Small intestine (tissue), 16 donors: ENCODE measurements around the gene KLRF1. TPM values are rescaled to one million over a fixed set of nuclear protein-coding genes. Genes with fewer than 3 reads are reported as not detected.

Experiments
- DNase-seq, 2 donors: peaks; one replicate each; pipeline versions ENCODE4 v3.0.0 to v3.0.0-alpha.2; 2013
- FAIRE-seq: peaks from 2 replicates; lab custom pipeline; 2012; peaks lifted over from hg19 to GRCh38; lab: Jason Lieb, UNC
- H3K27ac ChIP-seq, 3 donors: one replicate each; pipeline ENCODE4 v1.5.1; 2013; ENCODE audit warnings: low read length in 2 of 3, mild to moderate bottlenecking in 2 of 3, control low read depth in 1 of 3, inconsistent platforms in 1 of 3, low read depth in 1 of 3, moderate library complexity in 1 of 3
- H3K27me3 ChIP-seq, 3 donors: one replicate each; pipeline ENCODE4 v1.6.1; 2013; ENCODE audit warnings: low read length in 3 of 3, inconsistent platforms in 1 of 3; ENCODE audit not compliant: control insufficient read depth in 3 of 3, insufficient read depth in 3 of 3
- H3K36me3 ChIP-seq, 3 donors: one replicate each; pipeline ENCODE4 v1.6.1; 2013; ENCODE audit warnings: low read length in 3 of 3, inconsistent platforms in 1 of 3, low read depth in 1 of 3, mild to moderate bottlenecking in 1 of 3, moderate library complexity in 1 of 3; ENCODE audit not compliant: control insufficient read depth in 3 of 3, insufficient read depth in 2 of 3
- H3K4me1 ChIP-seq, 3 donors: one replicate each; pipeline ENCODE4 v1.6.1; 2013; ENCODE audit warnings: low read length in 2 of 3, inconsistent platforms in 1 of 3, low read depth in 1 of 3, mild to moderate bottlenecking in 1 of 3, moderate library complexity in 1 of 3; ENCODE audit not compliant: control insufficient read depth in 3 of 3, insufficient read depth in 2 of 3
- H3K4me3 ChIP-seq, 3 donors: one replicate each; pipeline ENCODE4 v1.5.1; 2013; ENCODE audit warnings: low read length in 3 of 3, control low read depth in 1 of 3, inconsistent platforms in 1 of 3, low read depth in 1 of 3, mild to moderate bottlenecking in 1 of 3, moderate library complexity in 1 of 3
- H3K9me3 ChIP-seq, 2 donors: one replicate each; pipeline ENCODE4 v1.6.1; 2013; ENCODE audit warnings: low read depth in 1 of 2, low read length in 1 of 2; ENCODE audit not compliant: control insufficient read depth in 2 of 2, insufficient read depth in 1 of 2
- WGBS, 3 donors: extraction: QIAGEN DNeasy Blood & Tissue Kit; methylation state at CpG; one replicate each; pipeline ENCODE4 v1.1.7; 2013; 5-methylcytosine and 5-hydroxymethylcytosine counted together
- long read RNA-seq, 10 donors: transcript quantifications; one replicate each; lab custom pipeline, GENCODE V29; 2026
- polyA plus RNA-seq, 4 donors: library from polyadenylated mRNA; stranded (reverse) in 3 of 4; unstranded in 1 of 4; fragments of 200-250 nt in 3 of 4; fragments of 120-200 nt in 1 of 4; gene quantifications; one replicate each; pipeline versions ENCODE4 v1.2.1 to v1.2.3, GENCODE V29; 2013
- donor health status: healthy with polysubstance abuse.
- donor health status: control.
- donor health status: control.
- donor health status: Bipolar disorder and iron deficiency.
- donor health status: healthy.

Gene KLRF1
- polyA plus RNA-seq, result under 1 TPM in 2 of 4 donors, not detected in 2; 0.24 to 0.47 TPM
- long read RNA-seq, donor 1, result 0 reads
- long read RNA-seq, donor 2, result 0 reads
- long read RNA-seq, donor 3, result 0 reads
- long read RNA-seq, donor 4, result 0 reads
- long read RNA-seq, donor 5, result 0 reads
- long read RNA-seq, donor 6, partial matches to known transcripts, result 0 of 1 reads
- long read RNA-seq, donor 6, other reads (novel, unspliced or antisense), result 0 of 1 reads
- long read RNA-seq, donor 7, result 0 reads
- long read RNA-seq, donor 8, result 0 reads
- long read RNA-seq, donor 9, result 0 reads
- long read RNA-seq, donor 10, result 0 reads

GRCh38 chr12:9827209-9827888 lies at the start of gene KLRF1:
TSS of gene KLRF1 (plus strand) at chr12:9827481. CDS start at chr12:9827545, 64 bp downstream.
- Histone ChIP-seq H3K9me3 (no peaks in the 10 kb centered on the region), H3K27me3 (no peaks in the 10 kb centered on the region), H3K36me3 (no peaks in the 10 kb centered on the region), H3K4me3 (no peak within 1 kb of the TSS), H3K27ac (no peak within 1 kb of the TSS), H3K4me1 (no peaks in the 10 kb centered on the region)
- no peak for FAIRE-seq
- DNase-seq, result no peak
- WGBS, 3 donors, result 82 to 87% (median 86%) methylated on average over 3 of the region's 3 CpGs

GRCh38 chr12:9779209-9779608 lies 48.1 kb upstream of the KLRF1 start:
- peaks cover 0 to 6% (median 2%) of the 10 kb centered on the region in 3 donors for H3K4me1 ChIP-seq
- no peak for DNase-seq
- 48 to 67% (median 53%) methylated on average over 4 of the region's 4 CpGs for WGBS, 3 donors
- no peak overlapping the region for H3K4me3 ChIP-seq
- no peaks in the 10 kb centered on the region for H3K9me3 ChIP-seq
- H3K36me3 ChIP-seq, result no peaks in the 10 kb centered on the region
- no peak overlapping the region for H3K27ac ChIP-seq
- H3K27me3 ChIP-seq, result no peaks in the 10 kb centered on the region
- FAIRE-seq, result no peak

GRCh38 chr12:9781360-9781759 lies 45.9 kb upstream of the KLRF1 start:
- no peak overlapping the region for H3K4me3 ChIP-seq
- H3K36me3 ChIP-seq, result no peaks in the 10 kb centered on the region
- no peaks in the 10 kb centered on the region for H3K27me3 ChIP-seq
- no peak for FAIRE-seq
- H3K4me1 ChIP-seq, result no peaks in the 10 kb centered on the region
- no peak for DNase-seq
- no peak overlapping the region for H3K27ac ChIP-seq
- 76 to 82% (median 79%) methylated on average over 2 of the region's 2 CpGs for WGBS, 3 donors
- H3K9me3 ChIP-seq, result no peaks in the 10 kb centered on the region

- no peak for DNase-seq
- no peak overlapping the region for H3K27ac ChIP-seq
- H3K9me3 ChIP-seq, result no peaks in the 10 kb centered on the region
- WGBS, 3 donors, result 72 to 77% (median 76%) methylated on average over 7 of the region's 7 CpGs
- no peak for FAIRE-seq
- H3K4me3 ChIP-seq, result no peak overlapping the region
- no peaks in the 10 kb centered on the region for H3K36me3 ChIP-seq
- H3K27me3 ChIP-seq, result no peaks in the 10 kb centered on the region
- no peaks in the 10 kb centered on the region for H3K4me1 ChIP-seq
Measured at GRCh38 chr12:9782547-9783382, 44.5 kb upstream of the KLRF1 start.

- no peaks in the 10 kb centered on the region for H3K36me3 ChIP-seq
- FAIRE-seq, result no peak
- H3K4me3 ChIP-seq, result no peak overlapping the region
- H3K27me3 ChIP-seq, result no peaks in the 10 kb centered on the region
- DNase-seq, result no peak
- no peaks in the 10 kb centered on the region for H3K4me1 ChIP-seq
- WGBS, 3 donors, result 94 to 97% (median 96%) methylated on average over 2 of the region's 2 CpGs
- no peaks in the 10 kb centered on the region for H3K9me3 ChIP-seq
- no peak overlapping the region for H3K27ac ChIP-seq
Measured at GRCh38 chr12:9784326-9784725, 43.0 kb upstream of the KLRF1 start.

GRCh38 chr12:9784816-9785215 lies 42.5 kb upstream of the KLRF1 start:
- Histone ChIP-seq H3K9me3 (no peaks in the 10 kb centered on the region), H3K4me3 (no peak overlapping the region), H3K27me3 (no peaks in the 10 kb centered on the region), H3K4me1 (no peaks in the 10 kb centered on the region), H3K27ac (no peak overlapping the region), H3K36me3 (no peaks in the 10 kb centered on the region)
- WGBS, 3 donors, result 59 to 83% (median 60%) methylated on average over 3 of the region's 3 CpGs
- DNase-seq, result no peak
- no peak for FAIRE-seq

GRCh38 chr12:9786726-9787717 lies 40.3 kb upstream of the KLRF1 start:
- FAIRE-seq, result no peak
- Histone ChIP-seq H3K9me3 (no peaks in the 10 kb centered on the region), H3K27me3 (no peaks in the 10 kb centered on the region), H3K4me3 (no peak overlapping the region), H3K36me3 (no peaks in the 10 kb centered on the region), H3K4me1 (no peaks in the 10 kb centered on the region), H3K27ac (no peak overlapping the region)
- no peak for DNase-seq
- WGBS, 3 donors, result 70 to 82% (median 75%) methylated on average over 6 of the region's 6 CpGs
